Pancreas (tissue), 10 donors: Measurements from ENCODE around the gene ARSA. TPM values are rescaled to one million over a fixed set of nuclear protein-coding genes. Genes with fewer than 3 reads are reported as not detected.
"Not testable (repeated sequence)": the region's sequence is repeated elsewhere in the genome, so short reads cannot be mapped to it uniquely, and the experiment has no call there.

Source experiments
- ATAC-seq, 4 donors: fragments of 200-7000 bp; cut with Tn5 transposase; one replicate each; pipeline versions ENCODE4 v1.8.0 to v1.9.1; 2020; ENCODE audit warnings: mild to moderate bottlenecking in 4 of 4, moderate library complexity in 4 of 4
- DNase-seq, 6 donors: peaks; one replicate each; pipeline ENCODE4 v3.0.0-alpha.2; 2020
- FAIRE-seq: peaks from 2 replicates; lab custom pipeline; 2012; peaks lifted over from hg19 to GRCh38; lab: Jason Lieb, UNC
- H3K27ac ChIP-seq, 4 donors: fragments of 200-600 bp; sonication (generic); 1 replicate in 3 of 4; 2 replicates in 1 of 4; pipeline versions ENCODE4 v1.5.0 to v1.8.0; 2020
- H3K27me3 ChIP-seq, 4 donors: fragments of 200-600 bp; one replicate each; pipeline ENCODE4 v1.8.0; 2021
- H3K36me3 ChIP-seq, 3 donors: fragments of 200-600 bp; sonication (generic) in 1 of 3; one replicate each; pipeline versions ENCODE4 v1.5.0 to v1.8.0; 2020 to 2021
- H3K4me1 ChIP-seq, 3 donors: fragments of 200-600 bp; one replicate each; pipeline ENCODE4 v1.8.0; 2021
- H3K4me3 ChIP-seq, 4 donors: fragments of 200-600 bp; sonication (generic) in 2 of 4; one replicate each; pipeline versions ENCODE4 v1.5.0 to v1.8.0; 2020 to 2021
- H3K9me3 ChIP-seq, 4 donors: fragments of 200-600 bp; one replicate each; pipeline ENCODE4 v1.8.0; 2021
- WGBS, 2 donors: extraction: QIAGEN DNeasy Blood & Tissue Kit; methylation state at CpG; one replicate each; pipeline ENCODE4 v1.1.7; 2013; 5-methylcytosine and 5-hydroxymethylcytosine counted together
- intact Hi-C, 3 donors: fragments of 100-400 bp; cut with DNase I; formaldehyde crosslinking; loops; one replicate each; pipeline versions ENCODE4 v1.11.1 to v1.14.2; 2022
- polyA plus RNA-seq, 2 donors: library from polyadenylated mRNA; stranded (reverse); fragments of 200-250 nt; gene quantifications; one replicate each; pipeline ENCODE4 v1.2.3, GENCODE V29; 2013
- total RNA-seq, 6 donors: library from RNA; stranded (reverse); fragmentation: NEBNext Ultra II Directional in 4 of 6; extraction: Animal tissue kit (Norgen Biotek cat#: 25700) in 4 of 6; gene quantifications; one replicate each; pipeline versions ENCODE4 v1.2.1 to v1.2.4, GENCODE V29; 2021 to 2023
- TF ChIP-seq, protein P1 (sequence below), 4 donors: fragments of 200-600 bp; sonication (generic) in 3 of 4; IDR thresholded peaks; one replicate each; pipeline versions ENCODE4 v1.5.0 to v1.8.0; 2021; ENCODE audit warnings: antibody characterized with exemption in 4 of 4
- donor health status: healthy with polysubstance abuse.
- donor health status: DM: no; HTN: no; CAD: no; lungs with moderate emphysema.
- donor health status: DM: no; HTN: no; CAD: no.
- donor health status: control.
- donor health status: control.
- donor health status: Bipolar disorder and iron deficiency.
- donor health status: DM: yes; HTN: yes; CAD: no.
- donor health status: DM: no; HTN: no; CAD: no.
- donor health status: DM: no; HTN: no; CAD: no.
- donor health status: DM: yes; HTN: yes; CAD: no.

ARSA gene
- total and polyA plus RNA-seq, 8 donors: 21.9 to 119 (median 29.9) TPM

DNA sequence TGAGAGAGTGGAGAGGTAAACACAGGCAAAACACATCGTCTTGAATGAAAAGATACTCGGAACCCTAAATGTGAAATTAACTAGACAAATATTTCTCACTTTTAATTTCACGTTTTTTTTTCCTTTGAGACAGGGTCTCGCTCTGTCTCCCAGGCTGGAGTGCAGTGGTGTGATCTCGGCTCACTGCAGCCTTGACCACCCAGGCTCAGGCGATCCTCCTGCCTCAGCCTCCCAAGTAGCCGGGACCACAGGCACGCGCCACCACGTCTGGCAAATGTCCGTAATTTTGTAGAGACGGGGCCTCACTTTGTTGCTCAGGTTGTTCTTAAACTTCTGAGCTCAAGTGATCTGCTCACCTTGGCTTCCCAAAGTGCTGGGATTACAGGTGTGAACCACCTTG, 37.3 kb upstream of the ARSA start:
- Histone ChIP-seq H3K27ac (no peak overlapping the region), H3K36me3 (no peaks in the 10 kb centered on the region), H3K9me3 (no peaks in the 10 kb centered on the region), H3K4me3 (no peak overlapping the region), H3K27me3 (peaks cover 0 to 5% (median 3%) of the 10 kb centered on the region in 4 donors), H3K4me1 (no peaks in the 10 kb centered on the region)
- no peak for FAIRE-seq
- WGBS, 2 donors: 81% methylated on average over 12 of the region's 12 CpGs
- ATAC-seq: no peak
- no peak for DNase-seq
- TF ChIP-seq, protein P1, sequence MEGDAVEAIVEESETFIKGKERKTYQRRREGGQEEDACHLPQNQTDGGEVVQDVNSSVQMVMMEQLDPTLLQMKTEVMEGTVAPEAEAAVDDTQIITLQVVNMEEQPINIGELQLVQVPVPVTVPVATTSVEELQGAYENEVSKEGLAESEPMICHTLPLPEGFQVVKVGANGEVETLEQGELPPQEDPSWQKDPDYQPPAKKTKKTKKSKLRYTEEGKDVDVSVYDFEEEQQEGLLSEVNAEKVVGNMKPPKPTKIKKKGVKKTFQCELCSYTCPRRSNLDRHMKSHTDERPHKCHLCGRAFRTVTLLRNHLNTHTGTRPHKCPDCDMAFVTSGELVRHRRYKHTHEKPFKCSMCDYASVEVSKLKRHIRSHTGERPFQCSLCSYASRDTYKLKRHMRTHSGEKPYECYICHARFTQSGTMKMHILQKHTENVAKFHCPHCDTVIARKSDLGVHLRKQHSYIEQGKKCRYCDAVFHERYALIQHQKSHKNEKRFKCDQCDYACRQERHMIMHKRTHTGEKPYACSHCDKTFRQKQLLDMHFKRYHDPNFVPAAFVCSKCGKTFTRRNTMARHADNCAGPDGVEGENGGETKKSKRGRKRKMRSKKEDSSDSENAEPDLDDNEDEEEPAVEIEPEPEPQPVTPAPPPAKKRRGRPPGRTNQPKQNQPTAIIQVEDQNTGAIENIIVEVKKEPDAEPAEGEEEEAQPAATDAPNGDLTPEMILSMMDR (IDR thresholded peaks at IDR 0.05): no peak
- intact Hi-C loops: no loop called here

DNA sequence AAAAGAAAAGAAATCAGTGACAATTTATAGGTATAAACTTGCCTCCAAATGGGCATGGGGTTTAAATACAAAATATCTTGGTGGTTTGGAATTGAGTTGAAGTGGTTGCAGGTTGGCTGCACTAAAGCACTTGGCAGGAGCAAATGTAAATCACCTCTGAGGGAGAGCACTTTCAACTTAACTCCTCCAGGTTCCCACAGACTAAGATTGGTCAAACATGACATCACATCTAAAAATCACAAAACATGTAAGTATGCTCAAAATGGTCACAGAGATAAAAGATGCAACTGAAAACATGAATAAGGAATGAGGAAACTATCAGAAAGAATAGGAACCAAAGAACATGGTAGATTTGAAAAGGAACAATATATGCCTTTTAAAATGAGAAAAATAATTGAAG, 32.4 kb upstream of the ARSA start:
- H3K27me3 ChIP-seq: peaks cover 0 to 5% (median 3%) of the 10 kb centered on the region in 4 donors
- no peak overlapping the region for H3K27ac ChIP-seq

GRCh38 chr22:50659711-50660110, 31.8 kb upstream of the ARSA start:
- H3K9me3 ChIP-seq, ATAC-seq, H3K4me3 ChIP-seq, intact Hi-C loops, DNase-seq, H3K27me3 ChIP-seq, H3K4me1 ChIP-seq, H3K27ac ChIP-seq, FAIRE-seq, H3K36me3 ChIP-seq: not testable (repeated sequence)
- 69 to 84% methylated on average over 7 of the region's 7 CpGs for WGBS, 2 donors

More for the DNA sequence above, 32.4 kb upstream of the ARSA start:
- TF ChIP-seq, protein P1 (IDR thresholded peaks at IDR 0.05): no peak
- FAIRE-seq (no peak), DNase-seq (no peak), ATAC-seq (no peak)
- intact Hi-C loops: no loop called here
- Histone ChIP-seq H3K36me3 (no peaks in the 10 kb centered on the region), H3K4me3 (no peak overlapping the region), H3K4me1 (no peaks in the 10 kb centered on the region), H3K9me3 (no peaks in the 10 kb centered on the region)

DNA sequence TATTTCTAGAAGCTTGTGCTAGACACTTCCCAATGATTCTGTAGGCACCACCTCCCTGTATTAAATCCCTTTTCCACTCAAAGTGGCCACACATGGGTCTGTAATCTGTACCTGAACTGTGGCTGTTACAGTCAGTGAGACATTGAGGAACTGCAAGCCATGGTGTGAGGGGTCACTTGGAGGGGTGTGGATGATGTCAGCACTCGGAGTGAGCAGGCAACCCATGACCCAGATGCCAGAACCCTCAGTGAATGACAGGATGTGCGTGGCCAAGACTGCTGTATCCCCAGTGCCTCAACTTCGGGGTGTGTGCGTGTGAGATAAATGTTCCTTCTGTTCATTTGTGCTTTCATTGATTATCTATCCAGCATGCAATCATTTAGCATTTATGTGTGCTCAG, 30.0 kb upstream of the ARSA start:
- intact Hi-C loops: no loop called here
- Histone ChIP-seq H3K27me3 (peaks cover 0 to 5% (median 3%) of the 10 kb centered on the region in 4 donors), H3K4me1 (no peaks in the 10 kb centered on the region), H3K9me3 (no peaks in the 10 kb centered on the region), H3K36me3 (no peaks in the 10 kb centered on the region), H3K4me3 (no peak overlapping the region), H3K27ac (no peak overlapping the region)
- WGBS, 2 donors: 35 to 39% methylated on average over 4 of the region's 4 CpGs
- FAIRE-seq: no peak
- TF ChIP-seq, protein P1 (IDR thresholded peaks at IDR 0.05): no peak
- no peak for ATAC-seq
- DNase-seq: no peak

DNA sequence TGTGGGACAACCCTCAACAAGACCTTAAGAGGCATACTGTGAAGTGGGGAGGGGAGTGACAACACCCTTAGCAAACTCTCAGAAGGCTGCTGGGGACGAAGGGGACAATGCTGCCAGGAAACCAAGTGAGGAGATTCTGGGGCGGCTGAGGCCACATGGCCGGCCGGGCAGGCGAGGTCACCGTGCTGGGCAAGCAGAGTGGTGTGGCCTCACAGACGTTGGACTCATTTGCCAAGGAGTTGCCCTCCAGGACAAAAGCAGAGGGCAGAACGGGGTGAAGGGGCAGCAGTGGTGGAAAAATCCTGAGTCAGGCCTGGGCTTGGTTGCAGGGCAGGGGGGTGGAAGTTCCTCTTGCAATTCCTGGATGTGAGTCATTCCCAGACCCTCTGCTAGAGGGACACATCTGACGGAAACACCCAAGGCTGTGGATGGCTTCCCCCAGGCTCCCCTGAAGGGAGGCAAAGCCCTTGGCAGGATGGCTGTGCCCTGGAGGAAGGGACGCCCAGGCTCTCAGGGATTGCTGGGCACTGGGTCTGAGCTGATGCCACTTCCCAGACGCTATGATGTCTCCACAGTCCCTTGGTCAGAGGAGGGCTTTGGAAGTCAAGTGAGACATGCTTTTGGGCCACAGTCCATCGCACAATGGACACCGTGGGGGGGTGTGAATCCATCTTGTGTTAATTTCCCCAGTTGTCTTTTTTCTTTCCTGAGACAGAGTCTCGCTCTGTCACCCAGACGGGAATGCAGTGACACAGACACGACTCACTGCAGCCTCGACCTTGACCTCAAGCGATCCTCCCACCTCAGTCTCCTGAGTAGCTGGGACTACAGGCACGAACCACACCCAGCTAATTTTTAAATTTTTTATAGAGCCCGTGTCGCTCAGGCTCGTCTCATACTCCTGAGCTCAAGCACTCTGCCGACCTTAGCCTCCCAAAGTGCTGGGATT, 28.4 kb upstream of the ARSA start:
- Histone ChIP-seq H3K4me3 (no peak overlapping the region), H3K9me3 (no peaks in the 10 kb centered on the region), H3K27me3 (peaks cover 0 to 5% (median 2%) of the 10 kb centered on the region in 4 donors), H3K36me3 (no peaks in the 10 kb centered on the region), H3K4me1 (no peaks in the 10 kb centered on the region), H3K27ac (no peak overlapping the region)
- FAIRE-seq (no peak), ATAC-seq (peak in 3 of 4 donors; percentile 14 to 57 (median 34)), DNase-seq (no peak)
- TF ChIP-seq, protein P1 (IDR thresholded peaks at IDR 0.05): no peak
- WGBS, 2 donors: 44 to 56% methylated on average over 23 of the region's 23 CpGs
- intact Hi-C loops: no loop called here

- intact Hi-C loops, FAIRE-seq, DNase-seq, ATAC-seq, H3K4me1 ChIP-seq, H3K27me3 ChIP-seq, H3K36me3 ChIP-seq, H3K9me3 ChIP-seq, H3K27ac ChIP-seq, H3K4me3 ChIP-seq: not testable (repeated sequence)
- WGBS, 2 donors: 59 to 70% methylated on average over 6 of the region's 6 CpGs
Measured at GRCh38 chr22:50654664-50655063, 26.7 kb upstream of the ARSA start.
